RPMI7951 (cell line): ENCODE results near the gene MGRN1. TPM values are rescaled to one million over a fixed set of nuclear protein-coding genes. Genes with fewer than 3 reads are reported as not detected.
A peak's percentile ranks its signal among the peaks of the same experiment; 100 is the strongest.

ENCODE experiments used
- DNase-seq: peaks from one replicate; pipeline ENCODE4 v3.0.0-alpha.2; 2012; ENCODE audit warnings: low read depth
- total RNA-seq: library from RNA; depleted of rRNA; stranded (reverse); fragments of >200 nt; shearing (Covaris generic); gene quantifications from 2 replicates; pipeline ENCODE4 v1.2.3, GENCODE V29; 2014

MGRN1 gene
- total RNA-seq, 1 experiment from 2014 or later, result 18.3 TPM

GRCh38 chr16:4675864-4676786 is 51.5 kb downstream of the MGRN1 start:
- peak; percentile 18 for DNase-seq

GRCh38 chr16:4676831-4677230 is 52.2 kb downstream of the MGRN1 start:
- DNase-seq, result no peak

GRCh38 chr16:4677390-4677789 is 52.8 kb downstream of the MGRN1 start:
- no peak for DNase-seq

GRCh38 chr16:4677994-4678393 is 53.4 kb downstream of the MGRN1 start:
- DNase-seq, result no peak

GRCh38 chr16:4678596-4678995 is 54.0 kb downstream of the MGRN1 start:
- no peak for DNase-seq

GRCh38 chr16:4679156-4679849 is 54.7 kb downstream of the MGRN1 start:
- DNase-seq, result no peak

- peak; percentile 98 for DNase-seq
Measured at GRCh38 chr16:4679850-4680636, 55.4 kb downstream of the MGRN1 start.

- DNase-seq, result no peak
Measured at GRCh38 chr16:4680673-4681470, 56.2 kb downstream of the MGRN1 start.

GRCh38 chr16:4681471-4682083 is 57.0 kb downstream of the MGRN1 start:
- DNase-seq, result no peak

- DNase-seq, result no peak
Measured at GRCh38 chr16:4682084-4682591, 57.5 kb downstream of the MGRN1 start.

GRCh38 chr16:4682616-4683254 is 58.1 kb downstream of the MGRN1 start:
- DNase-seq, result peak; percentile 12

GRCh38 chr16:4683255-4684057 is 58.8 kb downstream of the MGRN1 start:
- no peak for DNase-seq

GRCh38 chr16:4684058-4684715 is 59.6 kb downstream of the MGRN1 start:
- no peak for DNase-seq

- DNase-seq, result no peak
Measured at GRCh38 chr16:4684763-4685162, 60.1 kb downstream of the MGRN1 start.

- DNase-seq, result no peak
Measured at GRCh38 chr16:4685292-4685691, 60.7 kb downstream of the MGRN1 start.

- DNase-seq, result no peak
Measured at GRCh38 chr16:4685776-4686496, 61.3 kb downstream of the MGRN1 start.

GRCh38 chr16:4686497-4687210 is 62.0 kb downstream of the MGRN1 start:
- DNase-seq, result no peak
